Esophagus muscularis mucosa (tissue), 3 donors: Measurements from ENCODE around the gene SELENON.

ENCODE experiments used
- POLR2A ChIP-seq: fragments of 450-650 bp; IDR thresholded peaks from one replicate; pipeline ENCODE4 v1.6.1; 2017; ENCODE audit warnings: antibody characterized with exemption, moderate library complexity, mild to moderate bottlenecking, low read depth
- TF ChIP-seq, protein P1 (sequence below), 3 experiments: fragments of 200-600 bp in 2 of 3; fragments of 450-650 bp in 1 of 3; sonication (generic) in 2 of 3; IDR thresholded peaks; one replicate each; pipeline ENCODE4 v1.5.1; 2017 to 2019; ENCODE audit warnings: antibody characterized with exemption in 3 of 3, mild to moderate bottlenecking in 2 of 3, moderate library complexity in 1 of 3

DNA sequence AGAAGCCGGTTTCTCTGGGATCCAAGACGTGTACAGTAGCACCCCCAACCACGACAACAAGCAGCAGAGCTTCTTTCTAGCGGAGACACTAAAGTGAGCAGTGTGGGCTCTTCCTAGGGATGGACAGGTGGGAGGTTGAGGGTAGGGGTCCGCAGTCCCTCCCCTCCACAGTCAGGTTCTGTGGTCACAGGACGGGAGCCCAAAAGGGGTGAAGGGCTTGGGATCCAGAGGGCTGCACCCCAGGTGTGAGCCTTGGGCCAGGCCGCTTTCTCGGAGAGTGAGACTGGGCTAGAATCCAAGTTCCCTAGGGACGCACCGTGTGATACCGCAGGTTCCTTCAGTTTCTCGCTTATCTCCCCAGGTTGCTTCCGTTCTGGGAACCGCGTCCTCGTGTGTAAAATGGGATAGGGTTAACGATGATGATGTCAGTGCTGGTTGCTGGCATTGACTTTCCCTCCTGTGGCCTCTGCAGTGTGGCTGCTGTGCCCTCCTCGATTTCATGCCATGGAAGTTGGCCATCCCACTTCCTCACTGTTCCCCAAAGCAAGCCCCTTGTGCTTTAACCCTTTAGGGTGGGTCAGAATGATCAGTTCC lies 17.3 kb upstream of the SELENON start:
- no peak for TF ChIP-seq POLR2A
- TF ChIP-seq, protein P1, sequence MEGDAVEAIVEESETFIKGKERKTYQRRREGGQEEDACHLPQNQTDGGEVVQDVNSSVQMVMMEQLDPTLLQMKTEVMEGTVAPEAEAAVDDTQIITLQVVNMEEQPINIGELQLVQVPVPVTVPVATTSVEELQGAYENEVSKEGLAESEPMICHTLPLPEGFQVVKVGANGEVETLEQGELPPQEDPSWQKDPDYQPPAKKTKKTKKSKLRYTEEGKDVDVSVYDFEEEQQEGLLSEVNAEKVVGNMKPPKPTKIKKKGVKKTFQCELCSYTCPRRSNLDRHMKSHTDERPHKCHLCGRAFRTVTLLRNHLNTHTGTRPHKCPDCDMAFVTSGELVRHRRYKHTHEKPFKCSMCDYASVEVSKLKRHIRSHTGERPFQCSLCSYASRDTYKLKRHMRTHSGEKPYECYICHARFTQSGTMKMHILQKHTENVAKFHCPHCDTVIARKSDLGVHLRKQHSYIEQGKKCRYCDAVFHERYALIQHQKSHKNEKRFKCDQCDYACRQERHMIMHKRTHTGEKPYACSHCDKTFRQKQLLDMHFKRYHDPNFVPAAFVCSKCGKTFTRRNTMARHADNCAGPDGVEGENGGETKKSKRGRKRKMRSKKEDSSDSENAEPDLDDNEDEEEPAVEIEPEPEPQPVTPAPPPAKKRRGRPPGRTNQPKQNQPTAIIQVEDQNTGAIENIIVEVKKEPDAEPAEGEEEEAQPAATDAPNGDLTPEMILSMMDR (IDR thresholded peaks at IDR 0.05) = no peak
